ENCODE data around the gene CDHR1.

DNA sequence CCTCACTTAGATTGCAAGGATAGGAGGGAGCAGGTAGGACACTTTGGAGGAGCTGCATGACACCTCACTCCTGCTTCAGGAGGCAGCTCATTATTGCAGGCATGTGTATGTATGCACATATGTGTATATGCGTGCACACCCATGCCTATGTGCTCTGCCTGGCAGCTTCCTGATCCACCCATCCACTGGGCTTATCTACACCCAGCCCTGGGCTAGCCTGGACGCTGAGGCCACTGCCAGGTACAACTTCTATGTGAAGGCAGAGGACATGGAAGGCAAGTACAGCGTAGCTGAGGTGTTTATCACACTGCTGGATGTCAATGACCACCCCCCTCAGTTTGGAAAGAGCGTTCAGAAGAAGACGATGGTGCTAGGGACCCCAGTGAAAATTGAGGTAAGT lies 17.7 kb downstream of the CDHR1 start:
- TF ChIP-seq, protein P1, sequence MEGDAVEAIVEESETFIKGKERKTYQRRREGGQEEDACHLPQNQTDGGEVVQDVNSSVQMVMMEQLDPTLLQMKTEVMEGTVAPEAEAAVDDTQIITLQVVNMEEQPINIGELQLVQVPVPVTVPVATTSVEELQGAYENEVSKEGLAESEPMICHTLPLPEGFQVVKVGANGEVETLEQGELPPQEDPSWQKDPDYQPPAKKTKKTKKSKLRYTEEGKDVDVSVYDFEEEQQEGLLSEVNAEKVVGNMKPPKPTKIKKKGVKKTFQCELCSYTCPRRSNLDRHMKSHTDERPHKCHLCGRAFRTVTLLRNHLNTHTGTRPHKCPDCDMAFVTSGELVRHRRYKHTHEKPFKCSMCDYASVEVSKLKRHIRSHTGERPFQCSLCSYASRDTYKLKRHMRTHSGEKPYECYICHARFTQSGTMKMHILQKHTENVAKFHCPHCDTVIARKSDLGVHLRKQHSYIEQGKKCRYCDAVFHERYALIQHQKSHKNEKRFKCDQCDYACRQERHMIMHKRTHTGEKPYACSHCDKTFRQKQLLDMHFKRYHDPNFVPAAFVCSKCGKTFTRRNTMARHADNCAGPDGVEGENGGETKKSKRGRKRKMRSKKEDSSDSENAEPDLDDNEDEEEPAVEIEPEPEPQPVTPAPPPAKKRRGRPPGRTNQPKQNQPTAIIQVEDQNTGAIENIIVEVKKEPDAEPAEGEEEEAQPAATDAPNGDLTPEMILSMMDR (IDR thresholded peaks at IDR 0.05) = no peak
- no peak for TF ChIP-seq POLR2A (IDR thresholded peaks at IDR 0.05)
